T-cell (primary cell): ENCODE measurements around the gene DBN1. TPM values are rescaled to one million over a fixed set of nuclear protein-coding genes. Genes with fewer than 3 reads are reported as not detected.

ENCODE experiments used
- ATAC-seq, 4 experiments: fragments of 200-7000 bp in 3 of 4; fragments of 150-1000 bp in 1 of 4; cut with Tn5 transposase; replicated peaks in 1 of 4; 1 replicate in 3 of 4; 2 replicates in 1 of 4; pipeline ENCODE4 v1.10.0; 2021; ENCODE audit warnings: moderate library complexity in 3 of 4, mild to moderate bottlenecking in 2 of 4, moderate number of reproducible peaks in 1 of 4
- CTCF ChIA-PET, 2 donors: fragments of 300-600 bp; sonication (Branson Sonifier 250); formaldehyde crosslinking; loops; one replicate each; lab custom pipeline; 2022; ENCODE audit warnings: antibody characterized with exemption in 2 of 2; lab: Charles Lee
- POLR2A ChIA-PET, 2 donors: fragments of 300-600 bp; sonication (Branson Sonifier 250); formaldehyde crosslinking; loops; one replicate each; lab custom pipeline; 2022; ENCODE audit warnings: antibody characterized with exemption in 2 of 2; lab: Charles Lee
- DNase-seq, 35 experiments: peaks; one replicate each; pipeline versions ENCODE4 v3.0.0 to v3.0.0-alpha.2; 2013 to 2023
- H3K27ac ChIP-seq: one replicate; pipeline ENCODE4 v1.5.1; 2013; ENCODE audit warnings: low read length
- H3K27me3 ChIP-seq, 2 experiments: replicated peaks in 1 of 2; 1 replicate in 1 of 2; 2 replicates in 1 of 2; pipeline versions ENCODE4 v1.6.1 to v1.7.0; 2013; ENCODE audit warnings: low read length in 1 of 2, mixed read lengths in 1 of 2; ENCODE audit not compliant: control insufficient read depth in 2 of 2, insufficient read depth in 2 of 2; ENCODE audit errors: extremely low read depth in 1 of 2
- H3K36me3 ChIP-seq, 2 donors: 1 replicate in 1 of 2; 2 replicates in 1 of 2; pipeline versions ENCODE4 v1.6.1 to v1.7.0; 2013; ENCODE audit warnings: low read length in 1 of 2; ENCODE audit not compliant: control insufficient read depth in 2 of 2, insufficient read depth in 1 of 2; ENCODE audit errors: extremely low read depth in 1 of 2
- H3K4me1 ChIP-seq, 2 experiments: 1 replicate in 1 of 2; 2 replicates in 1 of 2; pipeline versions ENCODE4 v1.6.1 to v1.7.0; 2013; ENCODE audit warnings: low read length in 2 of 2, mixed read lengths in 1 of 2; ENCODE audit not compliant: insufficient read depth in 2 of 2, control insufficient read depth in 1 of 2; ENCODE audit errors: extremely low read depth in 1 of 2
- H3K4me3 ChIP-seq, 2 donors: 1 replicate in 1 of 2; 2 replicates in 1 of 2; pipeline versions ENCODE4 v1.5.1 to v1.7.0; 2013; ENCODE audit warnings: mild to moderate bottlenecking in 2 of 2, low read length in 1 of 2, moderate library complexity in 1 of 2; ENCODE audit not compliant: control insufficient read depth in 1 of 2; ENCODE audit errors: extremely low read depth in 1 of 2
- H3K9me3 ChIP-seq: 2 replicates; pipeline ENCODE4 v1.7.0; 2013
- H3K27ac Mint-ChIP-seq, 2 donors: one replicate each; pipeline ENCODE4 v1.8.0; 2020 to 2021; ENCODE audit warnings: mild to moderate bottlenecking in 2 of 2, mixed read lengths in 2 of 2
- H3K27me3 Mint-ChIP-seq, 2 donors: one replicate each; pipeline ENCODE4 v1.8.0; 2021 to 2022; ENCODE audit warnings: mixed read lengths in 2 of 2
- H3K36me3 Mint-ChIP-seq: one replicate; pipeline ENCODE4 v1.8.0; 2021; ENCODE audit warnings: mixed read lengths
- H3K4me1 Mint-ChIP-seq, 3 donors: one replicate each; pipeline ENCODE4 v1.8.0; 2020 to 2022; ENCODE audit warnings: mixed read lengths in 3 of 3, mild to moderate bottlenecking in 1 of 3
- H3K4me3 Mint-ChIP-seq, 3 donors: one replicate each; pipeline ENCODE4 v1.8.0; 2020 to 2022; ENCODE audit warnings: mild to moderate bottlenecking in 3 of 3, mixed read lengths in 3 of 3, moderate library complexity in 3 of 3
- H3K9me3 Mint-ChIP-seq, 3 donors: one replicate each; pipeline ENCODE4 v1.8.0; 2020 to 2022; ENCODE audit warnings: mixed read lengths in 3 of 3
- WGBS: methylation state at CpG from one replicate; pipeline ENCODE4 v1.1.5; 2013; ENCODE audit warnings: missing lambda C conversion rate; ENCODE audit not compliant: insufficient coverage; 5-methylcytosine and 5-hydroxymethylcytosine counted together
- total RNA-seq, 35 experiments: library from RNA in 6 of 35; stranded (reverse) in 6 of 35; fragments of 120-200 nt in 1 of 35; gene quantifications; one replicate each; pipeline versions ENCODE4 v1.2.1 to v1.2.4 and lab custom pipeline; 2013 to 2026

The DBN1 gene
- total RNA-seq, 5 donors from 2014 or later (not counting 1 experiment from before 2014, with no cell fraction given) = 11.6 to 41.3 (median 21.1) TPM

DNA sequence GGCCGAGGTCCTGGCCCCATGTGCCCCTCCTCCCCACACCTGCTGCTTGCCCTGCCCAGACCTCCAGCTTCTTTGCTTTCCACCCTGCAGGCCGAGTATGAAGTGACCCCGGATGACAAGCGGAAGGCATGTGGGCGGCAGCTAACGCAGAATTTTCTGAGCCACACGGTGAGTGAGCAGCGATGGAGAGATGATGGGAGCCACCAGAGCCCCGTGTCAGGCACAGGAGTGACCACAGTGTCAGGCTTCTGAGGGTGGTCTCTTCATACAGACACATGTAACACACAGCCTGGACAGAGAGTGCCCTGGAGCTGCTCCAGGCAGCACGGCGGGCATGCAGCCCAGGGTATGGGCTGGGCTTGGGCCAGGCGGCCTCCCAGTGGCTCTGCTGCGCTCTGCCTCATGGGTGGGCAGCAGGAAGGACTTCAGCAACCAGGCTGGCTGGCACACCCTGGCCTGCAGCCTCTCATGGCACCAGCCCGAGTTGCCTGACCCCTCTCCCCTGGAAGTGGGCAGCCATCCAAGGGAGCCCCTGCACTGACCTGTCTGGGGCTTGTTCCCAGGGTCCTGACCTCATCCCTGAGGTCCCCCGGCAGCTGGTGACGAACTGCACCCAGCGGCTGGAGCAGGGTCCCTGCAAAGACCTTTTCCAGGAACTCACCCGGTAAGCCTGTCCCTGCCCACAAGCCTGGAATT lies 41.1 kb downstream of the DBN1 start:
- DNase-seq (peak in 1 of 35 experiments; percentile 1), ATAC-seq (no peak)
- peak overlapping the region; percentile 41 to 53 for H3K4me3 ChIP-seq
- peaks cover 22% of the 10 kb centered on the region for H3K36me3 Mint-ChIP-seq
- H3K9me3 ChIP-seq = no peaks in the 10 kb centered on the region
- peaks cover 68 to 89% (median 86%) of the 10 kb centered on the region in 3 donors for H3K4me1 Mint-ChIP-seq
- H3K4me1 ChIP-seq = peaks cover 69 to 100% of the 10 kb centered on the region in 2 experiments
- ChIA-PET POLR2A (interaction anchor here in 1 of 2 donors (1.2 to 1.5 kb wide), 2 partner anchors 14 to 23 kb away, joined by 4 to 27 read pairs; partner anchors contain the start of gene PRR7), CTCF (interaction anchor here in 1 of 2 donors (0.8 to 2.1 kb wide), 7 partner anchors 8 to 43 kb away, joined by 3 to 19 read pairs (median 10); no protein-coding TSS in a partner anchor)
- 39% methylated on average over 17 of the region's 18 CpGs for WGBS
- H3K27me3 Mint-ChIP-seq = no peaks in the 10 kb centered on the region
- peaks cover 32 to 78% of the 10 kb centered on the region in 2 donors for H3K36me3 ChIP-seq
- H3K27ac Mint-ChIP-seq = peak overlapping the region; percentile 95
- no peaks in the 10 kb centered on the region for H3K27me3 ChIP-seq
- H3K4me3 Mint-ChIP-seq = peak overlapping the region; percentile 52 to 79 (median 68)
- H3K9me3 Mint-ChIP-seq = no peaks in the 10 kb centered on the region
- H3K27ac ChIP-seq = peak overlapping the region; percentile 84

DNA sequence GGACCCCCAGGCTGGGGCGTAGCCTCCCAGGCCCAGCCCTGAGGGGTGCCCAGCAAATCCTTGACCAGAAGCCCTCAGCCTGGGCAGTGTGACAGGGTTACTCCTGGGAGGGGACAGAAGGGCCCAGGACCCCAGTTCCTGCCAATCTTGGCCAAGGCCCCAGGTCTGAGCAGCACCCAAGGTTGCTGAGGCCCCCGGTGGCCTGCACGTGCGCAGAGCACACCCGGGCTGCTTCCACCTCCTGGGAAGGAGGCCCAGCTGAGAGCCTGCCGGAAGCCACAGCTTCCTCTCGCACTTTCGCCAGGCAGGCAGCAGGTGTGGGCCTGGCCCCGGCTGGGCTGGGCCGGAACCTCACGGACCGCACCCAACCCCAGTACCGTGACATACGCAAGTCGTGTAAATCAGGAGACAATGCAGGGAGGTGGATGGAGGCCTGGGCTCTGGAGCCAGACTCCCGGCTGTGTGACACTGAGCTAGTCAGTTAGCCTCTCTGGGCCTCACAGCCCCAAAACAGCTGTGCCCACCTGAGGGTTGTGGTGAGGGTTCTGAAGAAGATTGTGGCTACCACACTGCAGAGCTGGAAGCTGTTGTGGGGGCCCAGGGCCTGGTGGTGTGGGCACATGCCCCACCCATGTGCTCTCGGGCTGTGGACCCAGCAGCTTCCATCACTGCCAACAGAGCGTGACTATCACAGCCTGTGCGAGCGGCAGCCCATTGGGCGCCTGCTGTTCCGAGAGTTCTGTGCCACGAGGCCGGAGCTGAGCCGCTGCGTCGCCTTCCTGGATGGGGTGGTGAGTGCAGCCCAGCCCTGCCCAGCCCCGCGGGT lies 41.9 kb downstream of the DBN1 start:
- POLR2A ChIA-PET = interaction anchor here (0.6 to 1.5 kb wide), 4 partner anchors 9 to 66 kb away, joined by 3 to 27 read pairs (median 4); partner anchors contain the start of genes PDLIM7 (in 1 of the 2) and PRR7 (in 1 of the 2)
- DNase-seq (peak in 34 of 35 experiments; percentile 54 to 85 (median 67)), ATAC-seq (peak; percentile 29 to 49 (median 47))
- Histone ChIP-seq H3K27me3 (no peaks in the 10 kb centered on the region), H3K9me3 (no peaks in the 10 kb centered on the region), H3K27ac (peak overlapping the region; percentile 84), H3K4me1 (peaks cover 64 to 95% of the 10 kb centered on the region in 2 experiments), H3K36me3 (peaks cover 30 to 72% of the 10 kb centered on the region in 2 donors), H3K4me3 (peak overlapping the region; percentile 41 to 53)
- H3K4me3 Mint-ChIP-seq = peak overlapping the region; percentile 79 to 92 (median 86)
- CTCF ChIA-PET = interaction anchor here (0.6 to 2.1 kb wide), 9 partner anchors 9 to 42 kb away, joined by 3 to 19 read pairs (median 9); no protein-coding TSS in a partner anchor
- H3K36me3 Mint-ChIP-seq = peaks cover 17% of the 10 kb centered on the region
- WGBS = 2% methylated on average over 26 of the region's 29 CpGs
- peak overlapping the region; percentile 95 for H3K27ac Mint-ChIP-seq
- peaks cover 61 to 84% (median 84%) of the 10 kb centered on the region in 3 donors for H3K4me1 Mint-ChIP-seq
- H3K9me3 Mint-ChIP-seq = no peaks in the 10 kb centered on the region
- no peaks in the 10 kb centered on the region for H3K27me3 Mint-ChIP-seq

DNA sequence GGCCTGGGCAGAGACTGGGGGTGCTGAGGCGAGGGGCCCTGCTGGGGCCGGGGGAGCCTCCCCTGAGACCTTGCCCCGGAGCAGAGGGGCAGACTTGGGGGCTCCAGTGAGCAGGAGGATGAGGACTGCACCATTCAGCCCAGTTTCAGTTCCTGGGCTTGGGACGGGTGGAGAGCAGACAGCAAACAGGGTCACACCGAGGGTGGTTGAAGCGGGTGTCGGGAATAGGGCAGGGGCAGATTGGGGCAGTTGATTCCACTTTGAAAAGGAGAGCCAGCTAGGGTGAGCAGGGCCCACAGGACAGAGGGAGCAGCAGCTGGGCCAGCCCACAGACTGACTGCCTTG lies 42.5 kb downstream of the DBN1 start:
- 37% methylated on average over 7 of the region's 7 CpGs for WGBS
- Mint-ChIP-seq H3K9me3 (no peaks in the 10 kb centered on the region), H3K36me3 (peaks cover 16% of the 10 kb centered on the region), H3K27ac (peak overlapping the region; percentile 95), H3K27me3 (no peaks in the 10 kb centered on the region), H3K4me1 (peaks cover 60 to 86% (median 85%) of the 10 kb centered on the region in 3 donors), H3K4me3 (peak overlapping the region; percentile 79 to 92 (median 86))
- CTCF ChIA-PET = interaction anchor here (0.6 to 2.2 kb wide), 9 partner anchors 10 to 42 kb away, joined by 3 to 19 read pairs (median 10); no protein-coding TSS in a partner anchor
- no peaks in the 10 kb centered on the region for H3K27me3 ChIP-seq
- POLR2A ChIA-PET = interaction anchor here (1.0 to 1.5 kb wide), 2 partner anchors 10 to 15 kb away, joined by 3 to 27 read pairs; partner anchors contain the start of gene PRR7 (in 1 of the 2)
- peaks cover 30 to 66% of the 10 kb centered on the region in 2 donors for H3K36me3 ChIP-seq
- DNase-seq (no peak), ATAC-seq (no peak)
- no peaks in the 10 kb centered on the region for H3K9me3 ChIP-seq
- peak overlapping the region; percentile 29 to 41 for H3K4me3 ChIP-seq
- H3K27ac ChIP-seq = peak overlapping the region; percentile 84
- peaks cover 63 to 90% of the 10 kb centered on the region in 2 experiments for H3K4me1 ChIP-seq

DNA sequence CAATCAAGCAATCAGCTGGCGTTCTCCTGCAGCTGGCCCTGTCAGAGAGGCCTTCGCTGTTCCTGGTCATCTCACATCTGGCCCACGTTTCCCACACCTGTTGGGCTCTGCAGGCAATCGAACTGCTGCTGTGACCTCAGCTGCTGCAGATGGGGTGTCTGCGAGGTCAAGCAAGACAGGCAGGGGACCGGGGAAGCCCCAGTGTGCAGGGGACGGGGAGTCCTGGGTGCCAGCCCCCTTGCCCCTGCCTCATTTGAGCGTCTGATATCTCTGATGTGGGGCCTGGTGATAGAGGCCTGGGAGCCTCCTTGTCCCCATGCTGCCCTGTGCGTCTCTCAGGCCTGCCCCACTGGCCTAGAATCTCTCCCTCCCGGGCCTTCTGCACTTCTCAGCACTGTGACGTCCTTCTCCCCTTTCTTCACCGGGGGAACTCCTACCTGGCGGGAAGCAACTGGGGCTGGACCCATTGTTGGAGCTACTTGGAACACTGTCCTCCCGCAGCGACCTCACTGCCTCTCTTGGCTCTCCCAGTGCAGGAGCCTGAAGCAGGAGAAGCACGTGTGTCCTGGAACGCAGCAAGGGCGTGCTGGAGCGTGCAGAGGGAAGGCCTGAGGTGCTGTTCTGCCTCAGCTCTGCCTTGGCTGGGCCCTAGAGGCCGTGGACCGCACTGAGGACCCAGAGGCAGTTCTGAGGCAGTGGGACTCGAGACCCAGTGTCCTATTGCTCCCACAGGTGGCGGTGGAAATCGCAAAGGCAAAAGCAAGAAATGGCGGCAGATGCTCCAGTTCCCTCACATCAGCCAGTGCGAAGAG lies 43.1 kb downstream of the DBN1 start:
- POLR2A ChIA-PET = interaction anchor here (0.7 kb wide), 2 partner anchors 14 to 41 kb away, joined by 3 to 5 read pairs; no protein-coding TSS in a partner anchor
- Mint-ChIP-seq H3K27me3 (no peaks in the 10 kb centered on the region), H3K9me3 (no peaks in the 10 kb centered on the region), H3K27ac (peak overlapping the region; percentile 95), H3K4me1 (peaks cover 65 to 86% (median 86%) of the 10 kb centered on the region in 3 donors), H3K36me3 (peaks cover 14% of the 10 kb centered on the region), H3K4me3 (peak overlapping the region; percentile 79 to 92 (median 86))
- Histone ChIP-seq H3K27ac (peak overlapping the region; percentile 84), H3K36me3 (peaks cover 25 to 60% of the 10 kb centered on the region in 2 donors), H3K4me3 (peak overlapping the region; percentile 63 to 85), H3K9me3 (no peaks in the 10 kb centered on the region), H3K4me1 (peaks cover 63 to 90% of the 10 kb centered on the region in 2 experiments), H3K27me3 (no peaks in the 10 kb centered on the region)
- CTCF ChIA-PET = interaction anchor here (0.7 to 2.2 kb wide), 8 partner anchors 8 to 114 kb away, joined by 3 to 12 read pairs (median 4); no protein-coding TSS in a partner anchor
- 53% methylated on average over 24 of the region's 26 CpGs for WGBS
- DNase-seq (peak in 1 of 35 experiments; percentile 24), ATAC-seq (no peak)

DNA sequence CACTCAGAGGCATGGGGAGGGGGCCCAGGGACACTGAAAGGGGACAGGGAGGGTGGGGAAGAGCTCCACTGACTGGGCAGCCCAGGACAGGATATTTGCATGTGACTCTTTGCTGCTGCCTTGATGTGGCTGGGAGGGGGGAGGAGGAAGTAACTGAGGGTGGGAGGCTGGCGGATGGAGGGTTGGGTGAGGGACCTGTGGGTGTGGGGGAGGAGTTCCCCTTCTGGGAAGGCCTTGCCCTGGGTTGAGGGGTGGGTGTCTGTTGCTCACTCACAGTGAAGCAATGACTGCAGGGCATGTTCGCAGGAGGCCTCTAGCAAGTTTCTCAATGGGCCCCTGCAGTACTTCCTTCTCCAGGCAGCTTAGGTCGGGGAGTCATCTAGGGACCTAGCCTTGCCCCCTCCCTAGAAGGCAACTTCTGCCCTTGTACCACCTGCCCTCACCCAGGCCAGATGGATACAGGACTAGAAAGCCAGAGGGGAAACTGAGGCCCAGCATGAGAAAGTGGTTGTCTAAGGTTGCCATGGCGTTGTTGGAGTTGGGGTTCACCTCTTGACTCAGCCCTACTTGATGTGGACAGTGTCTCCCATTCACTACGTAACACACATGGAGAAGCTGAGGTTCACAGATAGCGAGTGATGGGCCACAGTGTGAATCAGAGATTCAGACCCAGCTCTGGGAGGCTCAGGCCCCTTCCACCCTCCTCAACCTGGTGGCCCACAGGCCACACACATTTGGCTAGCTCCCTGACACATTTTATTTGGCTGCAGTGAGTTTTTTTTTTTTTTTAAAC lies 44.0 kb downstream of the DBN1 start:
- no peaks in the 10 kb centered on the region for H3K9me3 ChIP-seq
- H3K36me3 Mint-ChIP-seq = peaks cover 14% of the 10 kb centered on the region
- H3K36me3 ChIP-seq = peaks cover 18 to 51% of the 10 kb centered on the region in 2 donors
- CTCF ChIA-PET = interaction anchor here (0.7 to 2.2 kb wide), 9 partner anchors 9 to 113 kb away, joined by 3 to 12 read pairs (median 4); no protein-coding TSS in a partner anchor
- peak; percentile 13 to 29 (median 15) for ATAC-seq
- peak overlapping the region; percentile 84 for H3K27ac ChIP-seq
- no peaks in the 10 kb centered on the region for H3K27me3 ChIP-seq
- H3K4me3 ChIP-seq = peak overlapping the region; percentile 68 to 85
- peak; percentile 70 to 93 (median 87) for DNase-seq
- POLR2A ChIA-PET = interaction anchor here (0.6 to 0.7 kb wide), 3 partner anchors 15 to 40 kb away, joined by 3 to 5 read pairs (median 3); no protein-coding TSS in a partner anchor
- H3K4me1 ChIP-seq = peaks cover 62 to 90% of the 10 kb centered on the region in 2 experiments
- 0% methylated on average over 2 of the region's 6 CpGs for WGBS
- H3K27ac Mint-ChIP-seq = peak overlapping the region; percentile 95
- peaks cover 69 to 85% (median 82%) of the 10 kb centered on the region in 3 donors for H3K4me1 Mint-ChIP-seq
- H3K9me3 Mint-ChIP-seq = no peaks in the 10 kb centered on the region
- H3K4me3 Mint-ChIP-seq = peak overlapping the region; percentile 79 to 92 (median 86)
- no peaks in the 10 kb centered on the region for H3K27me3 Mint-ChIP-seq
